ENCODE data around the gene ZMYND8. TPM values are rescaled to one million over a fixed set of nuclear protein-coding genes. Genes with fewer than 3 reads are reported as not detected.

Gene ZMYND8
- total RNA-seq, 3 donors from 2014 or later (not counting 1 experiment from before 2014, with no cell fraction given), result 57.6 to 72.6 (median 69.8) TPM

GRCh38 chr20:47351643-47352331 is 4.7 kb downstream of the ZMYND8 start:
- 24% methylated on average over 10 of the region's 10 CpGs for WGBS (ENCODE audit: insufficient coverage)
- Mint-ChIP-seq H3K4me1 (peaks cover 0 to 35% of the 10 kb centered on the region in 2 donors), H3K27ac (no peak overlapping the region), H3K4me3 (no peak overlapping the region), H3K36me3 (no peaks in the 10 kb centered on the region), H3K27me3 (ENCODE audit: low read depth in 2 of 2) (no peaks in the 10 kb centered on the region), H3K9me3 (no peaks in the 10 kb centered on the region)
- Histone ChIP-seq H3K9me3 (ENCODE audit: control insufficient read depth, insufficient read depth, low read length) (no peaks in the 10 kb centered on the region), H3K27ac (ENCODE audit: low read length) (peak overlapping the region; percentile 65), H3K27me3 (ENCODE audit: control insufficient read depth, insufficient read depth, low read length) (no peaks in the 10 kb centered on the region), H3K36me3 (ENCODE audit: control insufficient read depth, insufficient read depth, low read length) (peaks cover 7% of the 10 kb centered on the region), H3K4me1 (ENCODE audit: control insufficient read depth, insufficient read depth, low read length) (peaks cover 32% of the 10 kb centered on the region), H3K4me3 (ENCODE audit: low read length) (no peak overlapping the region)
- intact Hi-C loops (cut with micrococcal nuclease), result loop anchor here (2.0 to 10.0 kb wide), 2 partner anchors 17 to 153 kb away; partner anchors contain the start of gene NCOA3
- DNase-seq (peak in 1 of 2 donors; percentile 25), ATAC-seq (no peak)
- TF ChIP-seq CTCF (IDR thresholded peaks at IDR 0.05), result no peak

GRCh38 chr20:47350691-47351545 is 5.6 kb downstream of the ZMYND8 start:
- Mint-ChIP-seq H3K4me1 (peaks cover 0 to 27% of the 10 kb centered on the region in 2 donors), H3K36me3 (no peaks in the 10 kb centered on the region), H3K4me3 (no peak overlapping the region), H3K9me3 (no peaks in the 10 kb centered on the region), H3K27me3 (ENCODE audit: low read depth in 2 of 2) (no peaks in the 10 kb centered on the region), H3K27ac (no peak overlapping the region)
- Histone ChIP-seq H3K9me3 (ENCODE audit: control insufficient read depth, insufficient read depth, low read length) (no peaks in the 10 kb centered on the region), H3K27ac (ENCODE audit: low read length) (peak overlapping the region; percentile 65), H3K4me1 (ENCODE audit: control insufficient read depth, insufficient read depth, low read length) (peaks cover 29% of the 10 kb centered on the region), H3K4me3 (ENCODE audit: low read length) (no peak overlapping the region), H3K27me3 (ENCODE audit: control insufficient read depth, insufficient read depth, low read length) (no peaks in the 10 kb centered on the region), H3K36me3 (ENCODE audit: control insufficient read depth, insufficient read depth, low read length) (peaks cover 12% of the 10 kb centered on the region)
- DNase-seq, result no peak
- ATAC-seq, result no peak
- WGBS (ENCODE audit: insufficient coverage), result 79% methylated on average over 4 of the region's 4 CpGs
- no peak for TF ChIP-seq CTCF (IDR thresholded peaks at IDR 0.05)
- intact Hi-C loops (cut with micrococcal nuclease), result loop anchor here (2.0 to 10.0 kb wide), 2 partner anchors 16 to 154 kb away; partner anchors contain the start of gene NCOA3

DNA sequence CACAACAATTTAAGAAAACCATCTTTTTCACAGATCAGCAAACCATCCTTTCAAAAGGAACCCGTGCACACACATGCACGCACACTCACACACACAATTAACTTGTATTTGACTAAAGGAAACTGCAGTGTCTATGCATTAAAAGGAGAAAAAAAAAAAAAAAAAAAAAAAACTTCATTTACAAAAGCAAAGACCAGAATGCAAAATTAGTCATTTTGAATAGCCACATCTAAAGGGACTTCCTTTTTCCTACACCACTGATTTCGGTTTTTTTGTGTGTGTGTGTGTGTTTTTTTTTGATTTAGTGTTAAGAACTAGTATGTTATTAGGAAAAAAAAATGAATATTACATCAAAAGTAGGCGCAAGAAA is 6.3 kb downstream of the ZMYND8 start:
- intact Hi-C loops (cut with micrococcal nuclease), result loop anchor here (2.0 to 10.0 kb wide), 2 partner anchors 15 to 155 kb away; partner anchors contain the start of gene NCOA3
- Mint-ChIP-seq H3K9me3 (no peaks in the 10 kb centered on the region), H3K27me3 (ENCODE audit: low read depth in 2 of 2) (no peaks in the 10 kb centered on the region), H3K27ac (no peak overlapping the region), H3K36me3 (no peaks in the 10 kb centered on the region), H3K4me3 (no peak overlapping the region), H3K4me1 (peaks cover 2 to 21% of the 10 kb centered on the region in 2 donors)
- WGBS (ENCODE audit: insufficient coverage), result 14% methylated on average over 3 of the region's 4 CpGs
- H3K36me3 ChIP-seq (ENCODE audit: control insufficient read depth, insufficient read depth, low read length), result peaks cover 16% of the 10 kb centered on the region
- no peak for TF ChIP-seq CTCF (IDR thresholded peaks at IDR 0.05)
- peaks cover 27% of the 10 kb centered on the region for H3K4me1 ChIP-seq (ENCODE audit: control insufficient read depth, insufficient read depth, low read length)
- DNase-seq (peak in 1 of 2 donors; percentile 51), ATAC-seq (peak in 1 of 3 donors; percentile 17)
- H3K4me3 ChIP-seq (ENCODE audit: low read length), result no peak overlapping the region
- no peaks in the 10 kb centered on the region for H3K9me3 ChIP-seq (ENCODE audit: control insufficient read depth, insufficient read depth, low read length)
- no peaks in the 10 kb centered on the region for H3K27me3 ChIP-seq (ENCODE audit: control insufficient read depth, insufficient read depth, low read length)
- no peak overlapping the region for H3K27ac ChIP-seq (ENCODE audit: low read length)
